Karpas-422 (cell line): ENCODE measurements around the gene MYH9. TPM values are rescaled to one million over a fixed set of nuclear protein-coding genes. Genes with fewer than 3 reads are reported as not detected.

ENCODE experiments used
- DNase-seq: peaks from one replicate; pipeline ENCODE4 v3.0.0-alpha.2; 2015
- H2AFZ ChIP-seq: fragments of 200-600 bp; sonication (generic); 2 replicates; pipeline ENCODE4 v1.6.1; 2014; ENCODE audit warnings: antibody characterized with exemption, low read length, mixed read lengths
- H3K27ac ChIP-seq: fragments of 200-600 bp; sonication (generic); 2 replicates; pipeline ENCODE4 v1.5.1; 2014; ENCODE audit warnings: mild to moderate bottlenecking, low read length, moderate library complexity
- H3K27me3 ChIP-seq: fragments of 200-600 bp; sonication (generic); 2 replicates; pipeline ENCODE4 v1.6.1; 2014; ENCODE audit warnings: low read length, mixed read lengths
- H3K36me3 ChIP-seq: fragments of 200-600 bp; sonication (generic); 2 replicates; pipeline ENCODE4 v1.6.1; 2014; ENCODE audit warnings: low read length, mixed read lengths; ENCODE audit not compliant: insufficient read depth
- H3K4me1 ChIP-seq: fragments of 200-600 bp; sonication (generic); 2 replicates; pipeline ENCODE4 v1.6.1; 2014; ENCODE audit warnings: mild to moderate bottlenecking, low read length, mixed read lengths
- H3K4me2 ChIP-seq: fragments of 200-600 bp; sonication (generic); 2 replicates; pipeline ENCODE4 v1.6.1; 2014; ENCODE audit warnings: low read length, low read depth, mild to moderate bottlenecking; ENCODE audit not compliant: poor library complexity, severe bottlenecking
- H3K4me3 ChIP-seq: fragments of 200-600 bp; sonication (generic); 2 replicates; pipeline ENCODE4 v1.5.1; 2014; ENCODE audit warnings: mild to moderate bottlenecking, antibody characterized with exemption, low read length, mixed read lengths
- H3K79me2 ChIP-seq: fragments of 200-600 bp; sonication (generic); 2 replicates; pipeline ENCODE4 v1.6.1; 2014; ENCODE audit warnings: mild to moderate bottlenecking, low read length, mixed read lengths
- H3K9ac ChIP-seq: fragments of 200-600 bp; sonication (generic); 2 replicates; pipeline ENCODE4 v1.6.0; 2014; ENCODE audit warnings: low read length
- H3K9me2 ChIP-seq: fragments of 200-600 bp; sonication (generic), shearing (Covaris generic); replicated peaks from 2 replicates; pipeline ENCODE4 v1.6.0; 2014; ENCODE audit warnings: mild to moderate bottlenecking, low read length, moderate library complexity; ENCODE audit not compliant: insufficient read depth
- H3K9me3 ChIP-seq: fragments of 300-700, 200-600 bp; sonication (generic); 2 replicates; pipeline ENCODE4 v1.6.1; 2014; ENCODE audit warnings: low read length, mixed read lengths
- H4K20me1 ChIP-seq: fragments of 200-600 bp; sonication (generic); 2 replicates; pipeline ENCODE4 v1.6.1; 2014; ENCODE audit warnings: mild to moderate bottlenecking, antibody characterized with exemption, low read length, low read depth; ENCODE audit not compliant: insufficient read depth
- total RNA-seq: library from RNA; depleted of rRNA; stranded (reverse); fragments of >200 nt; shearing (Covaris generic); gene quantifications from 2 replicates; pipeline ENCODE4 v1.2.3, GENCODE V29; 2014; ENCODE audit warnings: low replicate concordance

MYH9 gene
- total RNA-seq, 1 experiment from 2014 or later: 57.5 TPM

- H3K4me2 ChIP-seq: no peak overlapping the region
- no peak overlapping the region for H2AFZ ChIP-seq
- DNase-seq: no peak
- H3K27ac ChIP-seq: peak overlapping the region; percentile 8
- H3K9me2 ChIP-seq: no peaks in the 10 kb centered on the region
- no peak overlapping the region for H3K4me3 ChIP-seq
- H3K9me3 ChIP-seq: no peaks in the 10 kb centered on the region
- H3K9ac ChIP-seq: peak overlapping the region; percentile 1; the same call in 1 of the 2 replicates
- H3K27me3 ChIP-seq: no peaks in the 10 kb centered on the region
- H4K20me1 ChIP-seq: peaks cover 11% of the 10 kb centered on the region; the same call in 1 of the 2 replicates
- peaks cover 23% of the 10 kb centered on the region; the same call in 1 of the 2 replicates for H3K36me3 ChIP-seq
- peaks cover 97% of the 10 kb centered on the region for H3K4me1 ChIP-seq
- peaks cover 93% of the 10 kb centered on the region for H3K79me2 ChIP-seq
Measured at GRCh38 chr22:36333644-36334043, 54.1 kb downstream of the MYH9 start.

DNA sequence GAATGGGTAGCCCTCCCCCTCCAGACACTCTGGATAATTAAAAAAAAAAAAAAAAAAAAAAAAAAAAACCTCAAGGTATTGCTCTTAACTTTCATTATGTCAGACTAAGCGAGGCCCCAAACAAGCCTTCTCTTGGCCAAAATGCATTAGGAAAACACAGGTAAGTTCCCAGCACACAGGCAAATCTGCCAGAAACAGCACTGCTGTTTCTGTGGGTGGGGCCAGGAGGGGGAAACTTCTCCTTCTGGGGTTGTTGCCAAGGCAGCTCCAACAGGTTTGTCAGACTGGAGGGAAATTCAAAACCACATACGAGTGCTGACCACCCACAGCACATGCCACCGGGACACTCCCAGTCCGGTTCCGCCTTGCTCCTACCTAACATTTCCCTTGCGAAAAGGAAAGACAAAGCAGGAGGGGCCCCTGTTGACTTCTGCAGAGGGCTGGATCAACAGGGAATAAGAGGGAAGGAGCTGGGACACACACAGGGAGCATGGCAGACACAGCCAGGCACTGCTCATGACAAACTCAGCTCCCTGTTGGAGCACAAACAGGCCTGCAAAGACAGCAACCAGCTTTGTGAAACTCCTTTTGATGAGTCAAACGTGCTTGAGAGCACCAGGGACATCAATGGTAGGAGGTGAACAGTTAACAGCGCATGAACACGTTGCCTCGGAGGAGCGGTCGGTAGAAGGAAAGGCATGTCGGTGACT, 55.0 kb downstream of the MYH9 start:
- H3K4me1 ChIP-seq: peaks cover 92% of the 10 kb centered on the region
- no peaks in the 10 kb centered on the region for H3K9me3 ChIP-seq
- peaks cover 11% of the 10 kb centered on the region; the same call in 1 of the 2 replicates for H4K20me1 ChIP-seq
- H3K27ac ChIP-seq: peak overlapping the region; percentile 86
- peak overlapping the region; percentile 56; the same call in 1 of the 2 replicates for H3K4me3 ChIP-seq
- no peak overlapping the region for H2AFZ ChIP-seq
- peak; percentile 51 for DNase-seq
- H3K27me3 ChIP-seq: no peaks in the 10 kb centered on the region
- no peaks in the 10 kb centered on the region for H3K9me2 ChIP-seq
- H3K9ac ChIP-seq: peak overlapping the region; percentile 64
- peaks cover 23% of the 10 kb centered on the region; the same call in 1 of the 2 replicates for H3K36me3 ChIP-seq
- H3K79me2 ChIP-seq: peaks cover 93% of the 10 kb centered on the region
- peak overlapping the region; percentile 59 for H3K4me2 ChIP-seq

GRCh38 chr22:36331912-36332622, 55.7 kb downstream of the MYH9 start:
- H3K9me2 ChIP-seq: no peaks in the 10 kb centered on the region
- H3K4me2 ChIP-seq: peak overlapping the region; percentile 59
- H3K27ac ChIP-seq: peak overlapping the region; percentile 86
- H3K36me3 ChIP-seq: peaks cover 20% of the 10 kb centered on the region; the same call in 1 of the 2 replicates
- H3K4me1 ChIP-seq: peaks cover 85% of the 10 kb centered on the region
- H2AFZ ChIP-seq: no peak overlapping the region
- H3K9me3 ChIP-seq: no peaks in the 10 kb centered on the region
- H3K79me2 ChIP-seq: peaks cover 86% of the 10 kb centered on the region
- H4K20me1 ChIP-seq: peaks cover 11% of the 10 kb centered on the region; the same call in 1 of the 2 replicates
- DNase-seq: peak; percentile 72
- H3K4me3 ChIP-seq: peak overlapping the region; percentile 56
- peak overlapping the region; percentile 64 for H3K9ac ChIP-seq
- no peaks in the 10 kb centered on the region for H3K27me3 ChIP-seq

DNA sequence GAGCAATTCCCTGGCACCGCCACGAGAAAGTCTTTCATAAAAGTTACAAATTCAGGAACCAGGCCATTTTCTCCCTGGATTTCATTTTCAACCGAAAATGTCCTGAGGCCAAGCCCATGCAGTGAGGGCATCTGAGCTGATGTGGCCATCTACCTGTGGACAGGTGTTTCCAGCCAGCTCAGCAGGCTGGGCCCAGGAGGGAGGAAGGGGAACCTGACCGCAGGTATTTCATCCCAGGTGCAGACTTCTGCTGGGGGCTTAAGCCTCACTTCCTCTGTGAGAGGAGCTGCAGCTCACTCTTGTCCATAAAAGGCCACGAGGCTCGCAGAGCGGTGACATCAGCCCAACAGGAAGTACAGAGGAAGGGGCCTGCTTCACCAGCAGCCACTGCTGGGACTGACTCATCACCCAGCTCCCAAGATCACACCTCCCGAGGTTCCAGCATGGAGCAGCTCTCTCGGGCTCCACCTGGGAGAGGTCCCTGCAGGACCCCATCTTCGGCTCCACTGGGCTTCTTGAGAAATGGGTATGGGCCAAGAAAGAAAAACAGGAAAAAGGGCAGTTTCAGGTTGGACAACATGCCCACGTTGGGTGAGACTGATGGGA, 56.4 kb downstream of the MYH9 start:
- no peaks in the 10 kb centered on the region for H3K9me2 ChIP-seq
- peak overlapping the region; percentile 59 for H3K4me2 ChIP-seq
- H4K20me1 ChIP-seq: peaks cover 6% of the 10 kb centered on the region; the same call in 1 of the 2 replicates
- DNase-seq: peak; percentile 87
- H3K4me3 ChIP-seq: peak overlapping the region; percentile 56
- H3K4me1 ChIP-seq: peaks cover 78% of the 10 kb centered on the region
- peaks cover 79% of the 10 kb centered on the region for H3K79me2 ChIP-seq
- H3K36me3 ChIP-seq: peaks cover 20% of the 10 kb centered on the region; the same call in 1 of the 2 replicates
- H3K27me3 ChIP-seq: no peaks in the 10 kb centered on the region
- H2AFZ ChIP-seq: no peak overlapping the region
- H3K9ac ChIP-seq: peak overlapping the region; percentile 64
- no peaks in the 10 kb centered on the region for H3K9me3 ChIP-seq
- peak overlapping the region; percentile 86 for H3K27ac ChIP-seq

DNA sequence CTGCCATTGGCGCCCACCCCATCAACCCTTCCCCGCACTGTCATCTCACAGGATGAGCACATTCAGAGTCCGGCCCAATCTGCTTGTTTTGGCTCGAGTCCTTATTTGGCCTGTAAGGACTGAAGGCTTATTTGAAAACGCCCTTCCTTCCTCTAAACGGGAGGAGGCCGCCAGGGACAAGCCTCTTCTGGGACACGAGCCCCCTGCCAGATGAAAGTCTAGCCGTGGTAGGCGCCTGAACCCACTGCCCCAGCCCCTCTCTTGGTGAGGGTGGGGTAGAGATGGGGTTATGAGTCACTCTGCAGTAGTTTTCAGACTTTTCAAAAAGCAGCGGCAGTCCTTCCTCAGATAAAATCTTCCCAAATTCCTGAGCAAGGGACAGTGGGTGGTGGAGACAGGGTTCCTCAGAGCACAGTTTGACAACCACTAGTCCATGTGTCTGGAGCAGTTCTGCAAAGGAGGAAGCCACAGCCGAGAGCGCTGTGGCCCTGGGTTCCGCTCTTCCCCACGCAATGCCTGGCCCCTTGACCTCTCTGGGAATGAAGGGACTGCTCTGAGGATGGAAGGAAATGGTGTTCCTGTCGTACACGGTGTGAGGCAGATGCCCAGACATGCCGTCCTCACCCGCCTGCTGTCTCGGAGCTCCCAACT, 57.0 kb downstream of the MYH9 start:
- no peaks in the 10 kb centered on the region for H3K27me3 ChIP-seq
- peaks cover 3% of the 10 kb centered on the region; the same call in 1 of the 2 replicates for H4K20me1 ChIP-seq
- H3K79me2 ChIP-seq: peaks cover 73% of the 10 kb centered on the region
- H3K4me1 ChIP-seq: peaks cover 73% of the 10 kb centered on the region
- peak overlapping the region; percentile 59 for H3K4me2 ChIP-seq
- no peak for DNase-seq
- no peak overlapping the region for H3K4me3 ChIP-seq
- H2AFZ ChIP-seq: no peak overlapping the region
- no peaks in the 10 kb centered on the region for H3K9me2 ChIP-seq
- H3K36me3 ChIP-seq: peaks cover 17% of the 10 kb centered on the region; the same call in 1 of the 2 replicates
- H3K9me3 ChIP-seq: no peaks in the 10 kb centered on the region
- H3K27ac ChIP-seq: peak overlapping the region; percentile 86
- H3K9ac ChIP-seq: peak overlapping the region; percentile 64; the same call in 1 of the 2 replicates

GRCh38 chr22:36330127-36330526, 57.6 kb downstream of the MYH9 start:
- Histone ChIP-seq H3K4me2 (no peak overlapping the region), H3K4me1 (peaks cover 67% of the 10 kb centered on the region), H3K9me2 (no peaks in the 10 kb centered on the region), H3K27me3 (no peaks in the 10 kb centered on the region), H3K36me3 (peaks cover 12% of the 10 kb centered on the region; the same call in 1 of the 2 replicates), H3K4me3 (no peak overlapping the region), H2AFZ (no peak overlapping the region), H4K20me1 (peaks cover 3% of the 10 kb centered on the region; the same call in 1 of the 2 replicates), H3K79me2 (peaks cover 68% of the 10 kb centered on the region), H3K9ac (no peak overlapping the region), H3K27ac (peak overlapping the region; percentile 86; the same call in 1 of the 2 replicates), H3K9me3 (no peaks in the 10 kb centered on the region)
- no peak for DNase-seq

DNA sequence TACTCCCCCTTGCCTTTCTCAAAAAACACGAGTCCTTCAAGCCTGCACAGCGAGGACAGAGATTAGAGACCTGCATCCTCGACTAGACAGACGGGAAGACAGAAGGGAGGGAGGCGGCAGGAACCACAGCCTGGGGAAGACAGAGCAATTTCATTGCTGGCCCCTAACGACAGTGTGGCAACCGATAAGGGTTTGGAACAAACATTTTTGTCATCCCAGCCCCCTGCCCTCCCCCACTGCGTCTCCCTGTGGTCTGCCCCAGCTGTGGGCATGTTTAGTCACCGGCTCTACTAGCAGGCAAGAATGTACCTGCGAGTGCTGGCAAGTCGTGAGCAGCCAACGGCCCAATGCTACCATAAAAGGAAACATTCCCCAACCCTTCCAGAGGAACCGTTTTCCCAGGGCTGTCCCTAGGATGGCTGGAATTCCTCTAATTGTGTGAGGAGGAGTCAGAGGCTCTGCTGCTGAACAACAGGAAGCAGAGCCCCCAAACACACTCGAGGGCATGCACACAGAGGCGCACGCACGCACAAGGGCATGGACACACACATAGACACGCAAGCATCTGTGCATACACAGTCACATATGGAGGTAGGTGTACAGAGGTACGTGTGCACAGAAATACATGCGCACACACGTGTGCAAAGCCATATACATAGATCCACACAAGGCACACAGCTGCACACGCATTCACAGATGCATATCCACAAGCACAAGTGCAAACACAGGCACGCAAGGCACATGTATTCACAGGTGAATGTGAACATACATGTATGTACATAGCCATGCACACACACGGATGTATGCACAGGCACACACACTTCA, 58.3 kb downstream of the MYH9 start:
- Histone ChIP-seq H3K27me3 (no peaks in the 10 kb centered on the region), H3K9me2 (no peaks in the 10 kb centered on the region), H3K36me3 (peaks cover 17% of the 10 kb centered on the region; the same call in 1 of the 2 replicates), H2AFZ (no peak overlapping the region), H3K4me3 (no peak overlapping the region), H4K20me1 (peaks cover 8% of the 10 kb centered on the region; the same call in 1 of the 2 replicates), H3K79me2 (peaks cover 62% of the 10 kb centered on the region), H3K9me3 (no peaks in the 10 kb centered on the region), H3K4me2 (peak overlapping the region; percentile 18), H3K9ac (no peak overlapping the region), H3K27ac (peak overlapping the region; percentile 35), H3K4me1 (peaks cover 61% of the 10 kb centered on the region)
- no peak for DNase-seq
